CD14-positive monocyte (primary cell): ENCODE measurements around the gene ASPHD2. TPM values are rescaled to one million over a fixed set of nuclear protein-coding genes. Genes with fewer than 3 reads are reported as not detected.

ENCODE experiments used
- DNase-seq, 3 donors: peaks; one replicate each; pipeline ENCODE4 v3.0.0-alpha.2; 2011 to 2022
- H2AFZ ChIP-seq: 2 replicates; pipeline ENCODE4 v1.6.0; 2012; ENCODE audit warnings: mild to moderate bottlenecking, low read depth, low read length, inconsistent platforms; ENCODE audit not compliant: insufficient read depth, poor library complexity, severe bottlenecking
- H3K27ac ChIP-seq, 2 donors: 1 replicate in 1 of 2; 2 replicates in 1 of 2; pipeline ENCODE4 v1.5.1; 2012 to 2013; ENCODE audit warnings: low read length in 2 of 2, control low read depth in 1 of 2, inconsistent platforms in 1 of 2, low read depth in 1 of 2, mild to moderate bottlenecking in 1 of 2
- H3K27me3 ChIP-seq, 2 donors: one replicate each; pipeline versions ENCODE4 v1.6.0 to v1.6.1; 2011 to 2013; ENCODE audit warnings: low read length in 2 of 2; ENCODE audit not compliant: control insufficient read depth in 2 of 2, insufficient read depth in 2 of 2
- H3K36me3 ChIP-seq, 2 donors: replicated peaks in 1 of 2; 1 replicate in 1 of 2; 2 replicates in 1 of 2; pipeline versions ENCODE4 v1.5.1 to v1.6.1; 2012 to 2013; ENCODE audit warnings: low read length in 2 of 2, control low read depth in 1 of 2, inconsistent platforms in 1 of 2, mild to moderate bottlenecking in 1 of 2; ENCODE audit not compliant: insufficient read depth in 2 of 2, control insufficient read depth in 1 of 2
- H3K4me1 ChIP-seq, 2 donors: 1 replicate in 1 of 2; 2 replicates in 1 of 2; pipeline versions ENCODE4 v1.5.1 to v1.6.1; 2012 to 2013; ENCODE audit warnings: low read length in 2 of 2, control low read depth in 1 of 2, inconsistent platforms in 1 of 2, mild to moderate bottlenecking in 1 of 2, moderate library complexity in 1 of 2; ENCODE audit not compliant: insufficient read depth in 2 of 2, control insufficient read depth in 1 of 2
- H3K4me2 ChIP-seq: replicated peaks from 2 replicates; pipeline ENCODE3; 2012; ENCODE audit warnings: low read length, moderate library complexity, mild to moderate bottlenecking; ENCODE audit not compliant: poor library complexity, severe bottlenecking; ENCODE audit errors: extremely low read depth
- H3K4me3 ChIP-seq, 3 experiments: fragments of 200-600 bp in 1 of 3; sonication (generic) in 1 of 3; replicated peaks in 1 of 3; 1 replicate in 2 of 3; 2 replicates in 1 of 3; pipeline ENCODE4 v1.5.1; 2011 to 2013; ENCODE audit warnings: low read length in 3 of 3, mild to moderate bottlenecking in 3 of 3, control low read depth in 2 of 3, low read depth in 2 of 3, inconsistent platforms in 1 of 3, moderate library complexity in 1 of 3
- H3K79me2 ChIP-seq: 2 replicates; pipeline ENCODE4 v1.6.0; 2012; ENCODE audit warnings: mild to moderate bottlenecking, control low read depth, inconsistent platforms, low read length, moderate library complexity; ENCODE audit not compliant: insufficient read depth
- H3K9ac ChIP-seq: 2 replicates; pipeline ENCODE4 v1.6.0; 2017; ENCODE audit warnings: low read length, mild to moderate bottlenecking; ENCODE audit not compliant: insufficient read depth, poor library complexity, severe bottlenecking
- H3K9me3 ChIP-seq, 2 donors: replicated peaks in 1 of 2; 1 replicate in 1 of 2; 2 replicates in 1 of 2; pipeline versions ENCODE4 v1.5.1 to v1.6.1; 2012 to 2013; ENCODE audit warnings: low read length in 2 of 2, control low read depth in 1 of 2; ENCODE audit not compliant: control insufficient read depth in 1 of 2, insufficient read depth in 1 of 2
- H4K20me1 ChIP-seq: 2 replicates; pipeline ENCODE4 v1.6.0; 2012; ENCODE audit warnings: mild to moderate bottlenecking, low read length, control low read depth, moderate library complexity; ENCODE audit not compliant: insufficient read depth
- H3K27ac Mint-ChIP-seq, 7 donors: one replicate each; pipeline ENCODE4 v1.8.0; 2020; ENCODE audit warnings: mild to moderate bottlenecking in 7 of 7, mixed read lengths in 7 of 7, moderate library complexity in 6 of 7, inconsistent platforms in 2 of 7
- H3K27me3 Mint-ChIP-seq, 3 donors: one replicate each; pipeline ENCODE4 v1.8.0; 2021 to 2022; ENCODE audit warnings: low read depth in 3 of 3, mild to moderate bottlenecking in 3 of 3, mixed read lengths in 3 of 3, moderate library complexity in 3 of 3, inconsistent platforms in 1 of 3
- H3K36me3 Mint-ChIP-seq, 2 donors: one replicate each; pipeline ENCODE4 v1.8.0; 2020; ENCODE audit warnings: mixed read lengths in 2 of 2, inconsistent platforms in 1 of 2, mild to moderate bottlenecking in 1 of 2
- H3K4me1 Mint-ChIP-seq: one replicate; pipeline ENCODE4 v1.8.0; 2020; ENCODE audit warnings: mild to moderate bottlenecking, mixed read lengths
- H3K4me3 Mint-ChIP-seq, 2 donors: one replicate each; pipeline ENCODE4 v1.8.0; 2020; ENCODE audit warnings: mild to moderate bottlenecking in 2 of 2, mixed read lengths in 2 of 2, moderate library complexity in 1 of 2
- H3K9me3 Mint-ChIP-seq, 7 donors: one replicate each; pipeline ENCODE4 v1.8.0; 2020 to 2022; ENCODE audit warnings: mixed read lengths in 7 of 7, mild to moderate bottlenecking in 6 of 7, moderate library complexity in 6 of 7, inconsistent platforms in 2 of 7
- CTCF ChIP-seq: fragments of 200-600 bp; IDR thresholded peaks from one replicate; pipeline ENCODE4 v1.8.0; 2022; ENCODE audit warnings: antibody characterized with exemption, mild to moderate bottlenecking
- WGBS: methylation state at CpG from one replicate; pipeline ENCODE4 v1.1.5; 2013; ENCODE audit warnings: missing lambda C conversion rate; ENCODE audit not compliant: insufficient coverage; 5-methylcytosine and 5-hydroxymethylcytosine counted together
- intact Hi-C, 2 donors: fragments of 100-400 bp; cut with micrococcal nuclease; formaldehyde crosslinking; loops; one replicate each; pipeline versions ENCODE4 v1.15.0 to v1.15.1; 2023
- polyA plus RNA-seq, 3 donors: library from polyadenylated mRNA; depleted of rRNA in 1 of 3; unstranded in 2 of 3; stranded (reverse) in 1 of 3; fragments of 300-500 nt in 2 of 3; fragments of >200 nt in 1 of 3; fragmentation: Illumina TruSeq in 2 of 3; gene quantifications; 1 replicate in 2 of 3; 2 replicates in 1 of 3; pipeline ENCODE4 v1.2.3, GENCODE V29; 2012 to 2021

The ASPHD2 gene
- polyA plus RNA-seq, 3 donors = 2.6 to 6.2 (median 4.1) TPM

GRCh38 chr22:26431261-26431995 is 2.4 kb downstream of the ASPHD2 start:
- H3K27me3 Mint-ChIP-seq = peaks cover 0 to 3% (median 0%) of the 10 kb centered on the region in 3 donors
- peaks cover 6% of the 10 kb centered on the region for H4K20me1 ChIP-seq
- peaks cover 40% of the 10 kb centered on the region for H3K79me2 ChIP-seq
- peaks cover 5 to 14% of the 10 kb centered on the region in 2 donors for H3K36me3 ChIP-seq
- no peaks in the 10 kb centered on the region for H3K27me3 ChIP-seq
- no peak overlapping the region for H3K9ac ChIP-seq
- peaks cover 78% of the 10 kb centered on the region for H3K4me1 Mint-ChIP-seq
- WGBS = 94% methylated on average over 7 of the region's 13 CpGs
- H3K4me3 ChIP-seq = no peak overlapping the region
- peaks cover 21 to 23% of the 10 kb centered on the region in 2 donors for H3K36me3 Mint-ChIP-seq
- TF ChIP-seq CTCF = no peak
- peak overlapping the region in 3 of 7 donors; percentile 67 to 76 (median 73) for H3K27ac Mint-ChIP-seq
- no peaks in the 10 kb centered on the region for H3K9me3 ChIP-seq
- DNase-seq = peak in 2 of 3 donors; percentile 12 to 46
- H3K4me1 ChIP-seq = peaks cover 71 to 79% of the 10 kb centered on the region in 2 donors
- H3K4me3 Mint-ChIP-seq = peak overlapping the region in 1 of 2 donors; percentile 89
- H3K27ac ChIP-seq = no peak overlapping the region
- intact Hi-C loops = loop anchor here in 1 of 2 donors (5.0 kb wide), 1 partner anchor 51 kb away; the partner anchor contains the start of genes HPS4 and SRRD
- no peak overlapping the region for H2AFZ ChIP-seq
- H3K4me2 ChIP-seq = no peak overlapping the region
- peaks cover 0 to 2% (median 0%) of the 10 kb centered on the region in 7 donors for H3K9me3 Mint-ChIP-seq

- H3K4me1 ChIP-seq = peaks cover 67 to 79% of the 10 kb centered on the region in 2 donors
- intact Hi-C loops = loop anchor here in 1 of 2 donors (5.0 kb wide), 1 partner anchor 50 kb away; the partner anchor contains the start of genes HPS4 and SRRD
- Mint-ChIP-seq H3K27me3 (peaks cover 0 to 2% (median 0%) of the 10 kb centered on the region in 3 donors), H3K4me3 (peak overlapping the region in 1 of 2 donors; percentile 45), H3K9me3 (peaks cover 0 to 2% (median 0%) of the 10 kb centered on the region in 7 donors), H3K27ac (peak overlapping the region; percentile 60 to 91 (median 84)), H3K36me3 (peaks cover 35% of the 10 kb centered on the region in 2 donors), H3K4me1 (peaks cover 80% of the 10 kb centered on the region)
- H3K27ac ChIP-seq = peak overlapping the region; percentile 22 to 65
- no peak overlapping the region for H2AFZ ChIP-seq
- peak overlapping the region; percentile 39 for H3K4me2 ChIP-seq
- no peak for TF ChIP-seq CTCF
- peaks cover 52% of the 10 kb centered on the region for H3K79me2 ChIP-seq
- DNase-seq = peak; percentile 71 to 77 (median 72)
- H3K9ac ChIP-seq = no peak overlapping the region
- peaks cover 5 to 28% of the 10 kb centered on the region in 2 donors for H3K36me3 ChIP-seq
- 57% methylated on average over 1 of the region's 3 CpGs for WGBS
- H3K4me3 ChIP-seq = peak overlapping the region in 1 of 3 experiments; percentile 31
- peaks cover 13% of the 10 kb centered on the region for H4K20me1 ChIP-seq
- H3K27me3 ChIP-seq = no peaks in the 10 kb centered on the region
- no peaks in the 10 kb centered on the region for H3K9me3 ChIP-seq
Observed at GRCh38 chr22:26432619-26433311, 3.7 kb downstream of the ASPHD2 start.
